HG03139 (cell line): ENCODE results near the gene ALKBH4.
"Not testable (repeated sequence)": the region's sequence is repeated elsewhere in the genome, so short reads cannot be mapped to it uniquely, and the experiment has no call there.

Experiments
- ATAC-seq: cut with Tn5 transposase; IDR thresholded peaks from one replicate; pipeline ENCODE4 v1.9.1; 2021; ENCODE audit not compliant: unreplicated experiment

Gene ALKBH4

DNA sequence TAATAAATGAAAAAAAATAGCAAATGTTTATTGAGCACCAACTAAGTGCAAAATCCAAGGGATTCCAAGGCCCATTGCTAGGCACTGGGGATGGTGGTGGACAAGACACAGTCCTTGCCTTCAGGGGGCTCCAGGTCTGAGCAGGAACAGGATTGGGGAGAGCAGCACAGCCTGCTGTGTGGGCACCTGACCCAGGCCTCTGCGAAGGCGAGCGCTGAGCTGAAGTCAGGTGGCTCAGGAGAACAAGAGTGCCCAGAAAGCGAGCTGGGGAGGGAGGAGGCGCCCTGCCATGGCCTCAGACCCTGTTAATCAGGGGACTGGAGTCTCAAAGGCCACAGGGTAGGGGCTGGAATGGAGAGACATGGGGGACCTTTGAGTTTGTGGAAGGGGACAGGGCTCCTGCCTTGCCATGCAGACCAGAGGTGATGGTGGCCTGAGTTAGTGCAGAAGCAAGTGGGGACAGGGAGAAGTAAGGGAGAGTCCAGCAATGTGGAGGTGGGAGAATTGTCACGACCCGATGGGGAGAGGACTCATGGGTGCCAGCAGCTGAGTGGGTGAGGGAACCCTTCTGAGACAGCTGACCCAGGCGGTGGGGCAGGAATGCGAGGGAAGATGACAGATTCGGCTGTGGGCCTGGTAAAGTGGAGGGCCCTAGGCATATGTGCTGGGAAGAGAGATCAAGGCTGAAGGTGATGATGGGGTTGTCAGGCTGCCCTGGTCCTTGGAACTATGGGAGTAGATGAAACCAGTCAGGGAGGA lies 35.3 kb downstream of the ALKBH4 start:
- no peak for ATAC-seq

DNA sequence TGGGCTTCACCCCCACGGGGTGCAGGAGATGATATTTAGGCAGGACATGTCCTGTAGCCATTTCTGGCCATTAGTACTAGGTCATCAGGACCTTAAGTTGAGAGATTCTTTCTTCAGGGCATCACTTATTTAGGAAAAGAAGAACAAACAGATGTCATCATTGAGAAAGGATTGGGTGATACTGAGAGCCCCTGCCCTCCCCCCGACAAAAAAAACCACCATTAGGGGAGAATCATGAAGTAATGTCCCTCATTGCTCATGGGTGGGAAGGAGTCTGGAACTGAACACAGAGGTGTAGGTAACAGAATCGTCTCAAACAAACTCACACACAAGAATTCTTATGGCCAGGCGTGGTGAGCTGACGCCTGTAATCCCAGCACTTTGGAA lies 37.7 kb downstream of the ALKBH4 start:
- no peak for ATAC-seq

DNA sequence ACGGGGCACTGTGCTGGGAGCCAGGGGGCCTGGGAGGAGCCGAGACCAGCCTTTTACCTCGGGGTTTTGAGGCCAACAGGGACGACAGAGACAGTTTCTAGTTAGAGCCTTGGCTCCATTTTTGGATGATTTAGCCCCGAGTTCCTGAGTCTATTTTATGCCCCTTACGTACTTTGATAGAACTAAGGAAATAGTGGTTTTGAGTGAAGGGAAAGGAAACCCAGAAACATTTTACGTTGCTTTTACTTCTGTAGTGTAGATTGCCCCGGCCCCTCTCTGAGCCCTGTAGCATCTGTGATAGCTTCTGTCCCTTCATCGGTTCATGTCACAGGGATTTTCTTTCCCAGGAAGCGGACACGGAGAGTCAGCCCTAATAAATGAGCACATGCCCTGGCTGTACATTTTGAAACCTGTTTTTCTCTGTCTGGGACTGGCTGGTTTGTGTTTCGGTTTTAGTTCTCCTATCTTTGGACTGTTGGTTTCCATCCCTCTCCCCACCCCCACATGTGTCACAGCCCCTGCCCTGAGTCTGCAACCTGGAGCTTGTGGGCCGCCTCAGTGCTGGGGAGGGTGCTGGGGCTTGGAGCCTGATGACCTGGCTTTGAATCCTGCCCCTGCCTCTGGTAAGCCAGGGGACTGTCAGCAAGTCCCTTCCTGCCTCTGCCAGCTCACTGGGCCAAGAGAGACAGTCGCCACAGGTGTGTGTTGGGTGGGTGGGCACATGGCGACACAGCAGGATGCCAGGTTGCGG lies 38.2 kb downstream of the ALKBH4 start:
- peak; percentile 43 for ATAC-seq

DNA sequence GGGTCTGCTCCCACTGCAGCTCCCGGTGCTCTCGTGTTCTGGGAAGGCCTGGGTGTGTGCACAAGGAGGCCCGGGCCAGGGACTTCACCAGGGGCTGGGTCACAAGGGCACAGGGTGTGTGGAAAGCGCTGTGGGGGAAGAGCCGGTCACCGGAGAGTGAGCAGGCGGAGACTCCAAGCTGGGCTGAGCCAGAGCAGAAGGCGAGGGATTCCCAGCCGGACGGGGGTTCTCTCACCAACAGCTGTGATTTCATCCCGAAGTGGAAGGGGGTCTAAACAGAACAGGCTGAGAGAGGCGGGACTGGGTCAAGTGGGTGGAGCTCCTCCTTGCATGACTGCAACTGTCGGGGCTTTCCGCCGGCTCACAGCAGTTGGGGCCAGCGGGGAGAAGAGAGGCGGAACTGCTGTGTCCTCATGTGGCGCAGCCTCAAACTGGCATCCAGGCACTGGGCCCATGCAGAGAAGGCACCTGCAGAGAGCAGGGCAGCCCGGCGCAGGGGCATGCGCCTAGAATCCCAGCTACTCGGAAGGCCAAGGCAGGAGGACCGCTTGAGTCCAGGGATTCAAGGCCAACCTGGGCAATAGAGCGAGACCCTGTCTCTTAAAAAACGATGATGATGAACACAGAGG lies 38.9 kb downstream of the ALKBH4 start:
- peak; percentile 49 for ATAC-seq

GRCh38 chr7:102424787-102425218 lies 39.9 kb downstream of the ALKBH4 start:
- ATAC-seq = no peak

GRCh38 chr7:102424129-102424551 lies 40.5 kb downstream of the ALKBH4 start:
- ATAC-seq = no peak

- no peak for ATAC-seq
These were observed 42.9 kb downstream of the ALKBH4 start for GRCh38 chr7:102421706-102422240.

DNA sequence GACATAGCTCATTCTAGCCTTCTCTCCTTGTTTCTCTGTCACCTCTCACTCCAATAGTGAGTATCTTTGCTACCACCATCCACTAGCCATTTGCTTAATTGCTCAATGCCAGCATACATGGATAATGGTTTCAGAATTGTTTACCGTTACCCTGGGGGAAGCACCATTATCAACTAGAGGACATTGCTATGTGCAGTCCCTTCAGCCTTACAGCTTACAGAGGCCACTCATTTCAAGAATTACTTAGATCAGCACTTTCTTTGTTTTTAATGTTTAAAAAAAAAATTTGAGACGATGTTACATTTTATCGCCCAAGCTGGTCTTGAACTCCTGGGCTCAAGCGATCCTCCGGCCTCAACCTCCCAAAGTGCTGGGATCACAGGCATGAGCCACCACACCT lies 46.1 kb downstream of the ALKBH4 start:
- ATAC-seq = no peak

- ATAC-seq = no peak
These were observed 47.6 kb downstream of the ALKBH4 start for GRCh38 chr7:102417105-102417504.

- ATAC-seq = no peak
These were observed 48.3 kb downstream of the ALKBH4 start for GRCh38 chr7:102416406-102416805.

- no peak for ATAC-seq
These were observed 48.9 kb downstream of the ALKBH4 start for GRCh38 chr7:102415685-102416225.

GRCh38 chr7:102413611-102414010 lies 51.1 kb downstream of the ALKBH4 start:
- ATAC-seq = no peak

DNA sequence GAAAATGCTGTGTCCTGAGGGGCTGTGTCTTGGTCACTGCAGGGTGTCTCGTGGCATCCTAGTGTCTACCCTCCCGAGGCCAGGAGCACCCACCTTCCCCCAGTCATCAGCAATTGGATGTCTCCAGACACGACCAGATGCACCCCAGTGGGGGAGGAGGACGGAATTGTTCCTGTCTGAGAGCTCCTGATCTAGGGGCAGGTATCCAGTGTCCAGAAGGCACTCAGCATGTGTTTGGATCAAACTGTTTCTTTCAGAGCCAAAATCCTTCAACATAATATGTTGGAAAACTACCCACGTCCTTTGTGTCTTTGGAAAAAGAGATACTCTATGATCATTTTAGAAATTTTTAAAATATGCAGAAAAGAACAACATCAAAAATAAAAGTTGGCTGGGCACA lies 51.6 kb downstream of the ALKBH4 start:
- ATAC-seq = no peak

GRCh38 chr7:102412548-102412947 lies 52.1 kb downstream of the ALKBH4 start:
- ATAC-seq = no peak

GRCh38 chr7:102410918-102411317 lies 53.7 kb downstream of the ALKBH4 start:
- no peak for ATAC-seq

GRCh38 chr7:102410123-102410522 lies 54.5 kb downstream of the ALKBH4 start:
- ATAC-seq = no peak

DNA sequence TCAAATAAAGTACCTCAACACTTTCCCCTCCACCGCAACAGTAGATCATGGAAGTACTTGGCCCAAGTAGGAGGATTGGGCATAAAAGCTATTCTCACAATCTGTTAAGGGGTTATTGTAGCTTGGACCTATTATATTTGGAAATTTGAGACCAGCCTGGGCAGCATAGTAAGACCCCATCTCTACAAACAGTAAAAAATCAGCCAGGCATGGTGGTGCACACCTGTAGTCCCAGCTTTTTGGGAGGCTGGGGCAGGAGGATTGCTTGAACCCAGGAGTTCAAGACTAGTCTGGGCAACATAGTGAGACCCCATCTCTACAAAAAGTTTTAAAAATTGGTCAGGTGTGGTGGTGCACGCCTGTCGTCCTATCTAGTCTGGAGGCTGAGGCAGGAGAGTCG lies 55.3 kb downstream of the ALKBH4 start:
- ATAC-seq = no peak

DNA sequence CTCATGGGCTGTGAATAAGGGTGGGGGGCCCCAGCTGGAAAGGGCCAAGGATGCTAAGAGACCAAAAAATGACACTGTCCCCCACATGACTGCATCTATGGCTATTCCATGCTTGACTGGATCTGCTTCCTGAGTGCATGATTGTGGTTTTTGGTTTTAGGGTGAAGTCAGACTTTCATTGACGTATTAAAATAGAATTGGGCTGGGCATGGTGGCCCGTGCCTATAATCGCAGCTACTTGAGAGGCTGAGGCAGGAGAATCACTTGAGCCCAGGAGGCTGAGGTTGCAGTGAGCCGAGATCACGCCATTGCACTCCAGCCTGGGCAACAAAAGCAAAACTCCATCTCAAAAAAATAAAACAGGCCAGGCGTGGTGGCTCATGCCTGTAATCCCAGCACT lies 56.1 kb downstream of the ALKBH4 start:
- not testable (repeated sequence) for ATAC-seq

GRCh38 chr7:102407910-102408309 lies 56.8 kb downstream of the ALKBH4 start:
- no peak for ATAC-seq
